Measurements from ENCODE around the gene ADH1A.
"Not testable (repeated sequence)": the region's sequence is repeated elsewhere in the genome, so short reads cannot be mapped to it uniquely, and the experiment has no call there.

The ADH1A gene

DNA sequence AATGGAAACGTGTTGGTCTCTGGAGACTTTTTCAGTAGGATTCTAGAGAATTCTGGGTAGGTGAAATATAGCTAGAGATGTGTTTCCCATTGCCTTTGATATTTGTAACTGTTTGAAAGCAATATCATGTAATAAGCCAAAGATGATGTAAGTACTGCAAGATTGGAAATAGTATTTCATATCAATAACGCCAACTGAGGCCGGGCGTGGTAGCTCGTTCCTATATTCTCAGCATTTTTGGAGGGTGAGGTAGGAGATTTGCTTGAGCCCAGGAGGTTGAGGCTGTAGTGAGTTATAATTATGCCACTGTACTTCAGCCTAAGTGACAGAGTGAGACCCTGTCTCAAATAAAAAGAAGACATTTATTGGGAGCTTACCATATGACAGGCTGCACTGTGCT lies 9.5 kb downstream of the ADH1A start:
- no peak for DNase-seq (ENCODE audit: low spot score)

DNA sequence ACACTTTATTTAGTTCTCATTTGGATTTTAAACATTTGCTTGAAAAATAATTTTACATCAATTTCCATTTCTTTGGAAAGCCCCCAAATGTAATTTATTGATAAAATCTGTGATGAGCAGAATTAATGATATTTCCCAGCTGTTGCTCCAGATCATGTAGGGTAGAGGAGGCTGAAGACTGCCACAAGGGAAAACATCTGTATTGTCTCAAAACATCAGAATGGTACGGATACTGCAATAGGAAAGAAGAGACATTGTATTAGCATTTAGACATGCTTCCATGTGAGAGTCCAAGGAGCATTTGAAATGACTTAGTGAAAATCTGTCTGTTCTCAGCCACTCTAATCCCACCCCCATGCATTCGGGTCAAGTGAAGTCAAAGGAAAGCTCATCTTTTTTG lies 14.4 kb downstream of the ADH1A start:
- DNase-seq (ENCODE audit: low spot score), result no peak

DNA sequence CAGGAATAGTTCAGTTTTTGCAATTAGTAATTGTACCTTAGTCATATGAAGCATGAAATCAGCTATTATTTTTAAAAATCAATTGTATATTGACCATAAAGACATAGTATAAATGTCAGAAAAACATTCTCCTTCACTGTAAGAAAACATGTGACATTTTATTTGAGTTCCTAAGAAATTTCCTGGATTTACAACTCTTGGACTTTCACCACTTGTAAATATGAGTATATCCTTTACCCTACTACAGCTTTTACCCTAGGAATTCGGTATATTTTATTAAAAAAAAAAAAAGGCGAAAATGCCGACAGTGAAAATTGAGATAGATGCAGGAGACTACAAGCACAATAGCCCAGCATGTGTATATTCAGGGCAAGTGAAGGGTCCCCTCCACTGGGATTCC lies 14.9 kb downstream of the ADH1A start:
- no peak for DNase-seq (ENCODE audit: low spot score)

DNA sequence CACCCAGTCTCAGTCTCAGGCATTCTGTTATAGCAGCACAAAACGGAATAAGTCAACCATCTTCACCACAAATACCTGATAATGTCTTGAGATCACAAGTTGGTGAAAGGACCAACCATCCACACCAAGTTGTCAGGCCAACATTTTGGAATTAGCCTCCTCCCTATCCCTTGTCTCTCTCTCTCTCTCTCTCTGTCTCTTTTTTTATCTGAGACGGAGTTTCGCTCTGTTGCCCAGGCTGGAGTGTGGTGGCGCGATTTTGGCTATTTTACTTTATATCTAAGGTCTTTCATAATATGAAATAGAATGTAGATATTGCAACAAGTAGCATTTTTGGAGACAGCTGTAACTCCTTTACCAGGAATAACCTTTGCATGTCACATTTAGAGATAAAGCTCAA lies 15.7 kb downstream of the ADH1A start:
- DNase-seq (ENCODE audit: low spot score), result no peak

DNA sequence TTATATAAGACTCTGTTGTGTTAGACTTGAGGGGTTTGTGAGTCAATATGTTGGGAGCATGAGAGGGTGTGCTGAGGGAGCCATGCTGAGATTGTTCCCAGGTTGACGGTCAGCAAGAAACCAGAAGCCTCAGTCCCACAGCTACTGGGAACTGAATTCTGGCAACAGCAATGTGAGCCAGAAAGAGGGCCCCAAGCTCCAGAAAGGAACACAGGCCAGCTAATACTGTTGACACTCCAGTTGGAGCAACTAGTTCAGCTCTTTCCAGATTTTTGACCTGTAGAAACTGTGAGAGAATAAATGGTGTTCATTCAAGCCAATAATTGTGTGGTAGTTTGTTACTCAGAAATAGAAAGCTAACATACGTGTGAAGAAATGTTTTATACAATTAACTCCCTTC lies 17.1 kb downstream of the ADH1A start:
- DNase-seq (ENCODE audit: low spot score), result no peak

DNA sequence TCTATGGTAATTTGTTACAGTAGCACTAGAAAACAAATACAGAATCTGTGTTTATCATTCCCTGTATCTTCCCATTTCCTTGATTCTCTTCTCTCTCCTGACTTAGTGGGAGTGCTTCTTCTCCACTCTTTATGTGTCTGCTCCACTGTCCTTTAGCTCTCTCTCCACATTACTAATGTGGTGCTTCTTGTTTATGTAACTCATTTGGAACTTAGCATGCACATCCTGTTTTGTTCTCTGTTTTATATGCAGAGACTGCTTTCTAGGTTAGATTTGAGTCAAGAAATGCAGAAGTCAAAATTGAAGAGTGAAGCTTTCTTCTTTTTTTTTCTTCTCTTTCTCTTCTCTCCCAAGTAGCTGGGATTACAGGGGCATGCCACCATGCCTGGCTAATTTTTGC lies 25.9 kb downstream of the ADH1A start:
- no peak for DNase-seq (ENCODE audit: low spot score)

DNA sequence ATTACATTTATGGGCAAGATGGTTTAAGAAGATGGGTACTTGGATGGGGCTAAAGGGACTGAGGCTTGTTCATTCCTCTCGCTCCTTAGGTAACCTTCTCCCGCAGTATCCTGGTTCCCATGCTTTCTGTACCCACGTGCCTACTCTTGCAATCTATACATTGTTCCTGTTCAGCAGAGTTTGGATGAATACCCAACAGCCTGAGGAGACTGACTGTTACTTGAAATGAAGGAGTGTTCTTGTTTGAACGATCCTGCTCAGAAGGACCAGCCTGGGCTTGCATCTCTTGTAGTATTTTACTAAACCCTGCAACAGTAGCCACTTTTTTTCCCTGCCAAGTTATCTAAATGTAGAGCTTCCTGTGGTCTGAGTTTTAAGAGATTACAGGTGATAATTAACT lies 38.0 kb downstream of the ADH1A start:
- no peak for DNase-seq (ENCODE audit: low spot score)

DNA sequence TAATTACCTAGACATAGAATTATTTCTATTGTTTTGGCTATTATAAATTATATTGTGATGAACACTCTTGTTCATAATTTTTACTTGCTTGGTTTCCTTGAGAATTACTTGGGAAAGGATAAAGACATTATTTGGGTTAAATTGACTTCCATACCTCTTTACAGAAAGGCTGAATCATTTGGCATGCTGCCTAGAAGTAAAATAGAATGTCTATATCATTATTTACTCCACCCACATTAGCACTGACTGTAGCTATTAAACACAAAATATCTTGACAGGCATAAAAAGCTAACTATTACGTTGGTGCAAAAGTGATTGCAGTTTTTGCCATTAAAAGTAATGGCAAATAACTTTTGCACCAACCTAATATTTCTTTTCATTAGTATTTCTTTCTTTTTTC lies 42.1 kb downstream of the ADH1A start:
- no peak for DNase-seq (ENCODE audit: low spot score)

DNA sequence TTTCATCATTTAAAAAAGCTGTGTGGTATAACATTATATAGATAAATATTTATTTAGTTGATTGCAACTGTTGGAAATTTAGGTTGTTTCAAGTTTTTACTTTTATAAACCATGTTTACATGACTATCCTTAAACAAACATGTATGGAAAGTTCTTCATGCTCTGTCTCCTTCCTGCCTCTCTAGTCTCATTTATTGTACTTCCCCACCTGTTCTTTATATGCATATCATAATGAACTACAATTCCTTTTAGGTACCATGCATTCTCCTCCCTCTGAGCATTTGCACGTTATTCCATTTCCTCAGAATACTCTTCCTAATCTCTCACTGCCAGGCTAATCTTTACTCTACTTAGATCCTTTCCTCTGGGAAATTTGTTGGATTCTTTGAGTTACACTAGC lies 54.8 kb downstream of the ADH1A start:
- DNase-seq (ENCODE audit: low spot score), result no peak

DNA sequence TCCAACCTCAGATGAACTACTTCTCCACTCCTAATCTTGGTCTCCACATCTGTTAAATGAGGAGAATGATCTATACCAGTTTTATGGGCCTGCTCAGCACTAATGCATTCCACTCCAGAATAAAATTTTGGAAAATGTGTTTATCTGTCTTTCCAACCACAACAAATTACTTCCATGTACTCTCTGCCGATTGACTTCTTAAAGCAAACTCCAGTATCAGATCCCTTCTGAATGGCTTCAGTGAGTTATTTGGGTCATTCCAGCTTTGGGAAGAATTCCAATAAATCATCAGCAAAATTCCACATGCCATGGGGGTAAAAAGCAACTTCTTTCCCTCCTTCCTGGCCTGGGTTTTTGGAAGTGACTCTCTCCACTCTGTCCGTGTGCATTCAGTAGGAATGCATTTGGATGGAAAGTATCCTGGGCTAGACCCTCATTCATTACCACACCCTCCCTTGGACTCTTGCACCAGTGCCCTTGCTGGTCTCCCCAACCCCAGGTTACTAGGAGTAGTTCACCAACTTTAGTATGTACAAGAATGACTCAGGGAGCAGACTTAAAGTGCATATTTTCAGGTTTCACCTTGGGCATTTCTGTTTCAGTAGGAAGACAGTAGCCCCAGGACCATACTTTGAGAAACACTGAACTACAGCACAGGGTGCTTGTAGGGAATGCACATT lies 56.3 kb downstream of the ADH1A start:
- DNase-seq (ENCODE audit: low spot score), result no peak

DNA sequence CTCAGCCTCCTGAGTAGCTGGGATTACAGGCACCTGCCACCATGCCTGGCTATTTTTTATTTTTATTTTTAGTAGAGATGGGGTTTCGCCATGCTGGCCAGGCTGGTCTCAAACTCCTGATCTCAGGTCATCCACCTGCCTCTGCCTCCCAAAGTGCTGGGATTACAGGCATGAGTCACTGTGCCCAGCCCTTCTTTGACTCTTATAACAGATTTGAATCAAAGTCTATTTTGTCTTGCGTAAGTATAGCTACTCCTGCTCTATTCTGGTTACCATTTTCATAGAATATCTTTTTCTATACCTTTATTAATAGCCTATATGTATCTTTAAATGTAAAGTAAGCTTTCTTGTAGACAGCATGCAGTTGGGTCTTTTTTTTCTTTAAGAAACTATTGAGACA lies 57.4 kb downstream of the ADH1A start:
- DNase-seq (ENCODE audit: low spot score), result not testable (repeated sequence)

DNA sequence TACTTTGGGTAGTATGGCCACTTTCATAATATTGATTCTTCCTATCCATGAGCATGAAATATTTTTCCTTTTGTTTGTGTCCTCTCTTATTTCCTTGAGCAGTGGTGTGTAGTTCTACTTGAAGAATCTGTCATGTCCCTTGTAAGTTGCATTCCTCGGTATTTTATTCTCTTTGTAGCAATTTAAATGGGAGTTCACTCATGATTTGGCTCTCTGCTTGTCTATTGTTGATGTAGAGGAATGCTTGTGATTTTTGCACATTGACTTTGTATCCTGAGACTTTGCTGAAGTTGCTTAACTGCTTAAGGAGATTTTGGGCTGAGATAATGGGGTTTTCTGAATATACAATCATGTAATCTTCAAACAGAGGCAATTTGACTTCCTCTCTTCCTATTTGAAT lies 62.1 kb downstream of the ADH1A start:
- not testable (repeated sequence) for DNase-seq (ENCODE audit: low spot score)

DNA sequence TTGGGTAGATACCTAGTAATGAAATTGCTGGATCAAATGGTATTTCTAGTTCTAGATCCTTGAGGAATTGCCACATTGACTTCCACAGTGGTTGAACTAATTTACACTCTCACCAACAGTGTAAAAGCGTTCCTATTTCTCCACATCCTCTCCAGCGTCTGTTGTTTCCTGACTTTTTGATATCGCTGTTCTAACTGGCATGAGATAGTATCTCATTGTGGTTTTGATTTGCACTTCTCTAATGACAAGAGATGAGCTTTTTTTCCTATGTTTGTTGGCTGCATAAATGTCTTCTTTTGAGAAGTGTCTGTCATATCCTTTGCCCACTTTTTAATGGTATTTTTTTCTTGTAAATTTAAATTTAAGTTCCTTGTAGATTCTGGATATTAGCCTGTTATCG lies 63.1 kb downstream of the ADH1A start:
- DNase-seq (ENCODE audit: low spot score), result not testable (repeated sequence)
